SK-N-SH (cell line): Measurements from ENCODE around the gene ARL14.
A peak's percentile ranks its signal among the peaks of the same experiment; 100 is the strongest.

Experiments
- CTCF ChIP-seq: fragments of 200-600 bp; sonication (generic); IDR thresholded peaks from 2 replicates; pipeline ENCODE4 v1.6.1; 2017; ENCODE audit warnings: antibody characterized with exemption, mild to moderate bottlenecking, moderate library complexity
- EP300 ChIP-seq, 2 experiments: IDR thresholded peaks; 2 replicates each; pipeline versions ENCODE4 v1.4.0 to v1.6.1; 2012; ENCODE audit warnings: borderline replicate concordance in 1 of 2, low read depth in 1 of 2, low read length in 1 of 2
- JUND ChIP-seq: IDR thresholded peaks from 2 replicates; pipeline ENCODE4 v1.4.0; 2012
- MAX ChIP-seq: IDR thresholded peaks from 2 replicates; pipeline ENCODE4 v1.4.0; 2012; ENCODE audit warnings: low read depth
- MXI1 ChIP-seq: IDR thresholded peaks from 2 replicates; pipeline ENCODE4 v1.6.1; 2012; ENCODE audit warnings: mild to moderate bottlenecking, low read depth, low read length, improper control_type of control experiment
- NFIC ChIP-seq: IDR thresholded peaks from 2 replicates; pipeline ENCODE4 v1.4.0; 2012; ENCODE audit warnings: borderline replicate concordance
- NRF1 ChIP-seq: IDR thresholded peaks from 2 replicates; pipeline ENCODE4 v1.6.1; 2012; ENCODE audit warnings: low read depth, mild to moderate bottlenecking, low read length
- POLR2AphosphoS5 ChIP-seq: IDR thresholded peaks from 2 replicates; pipeline ENCODE4 v1.6.1; 2012; ENCODE audit warnings: low read depth, low read length
- REST ChIP-seq: IDR thresholded peaks from 2 replicates; pipeline ENCODE4 v1.6.1; 2012; ENCODE audit warnings: mild to moderate bottlenecking, low read depth, low read length, moderate library complexity
- RFX5 ChIP-seq: IDR thresholded peaks from 2 replicates; pipeline ENCODE4 v1.6.1; 2012; ENCODE audit warnings: mild to moderate bottlenecking, improper control_type of control experiment, low read length
- SIN3A ChIP-seq: IDR thresholded peaks from 2 replicates; pipeline ENCODE4 v1.6.1; 2012; ENCODE audit warnings: low read depth, mild to moderate bottlenecking, low read length, moderate library complexity, borderline replicate concordance
- TAF1 ChIP-seq: IDR thresholded peaks from 2 replicates; pipeline ENCODE4 v1.6.1; 2012; ENCODE audit warnings: low read depth, mild to moderate bottlenecking, low read length, moderate library complexity, borderline replicate concordance
- TCF12 ChIP-seq: IDR thresholded peaks from 2 replicates; pipeline ENCODE4 v1.4.0; 2012
- YY1 ChIP-seq: IDR thresholded peaks from 2 replicates; pipeline ENCODE4 v1.4.0; 2012; ENCODE audit warnings: low read depth, mild to moderate bottlenecking

GRCh38 chr3:160707187-160707794 is 30.3 kb downstream of the ARL14 start:
- TF ChIP-seq CTCF (peak; percentile 59), NRF1 (no peak), MXI1 (no peak), JUND (no peak), SIN3A (no peak), TCF12 (no peak), REST (no peak), YY1 (no peak), NFIC (no peak), EP300 (IDR thresholded peaks at IDR 0.05; ENCODE audit: borderline replicate concordance in 1 of 2, low read depth in 1 of 2, low read length in 1 of 2) (no peak), RFX5 (no peak), POLR2AphosphoS5 (no peak), MAX (no peak), TAF1 (no peak)
